Neural progenitor cell (in vitro differentiated cells): ENCODE data around the gene PPP1R36. TPM values are rescaled to one million over a fixed set of nuclear protein-coding genes. Genes with fewer than 3 reads are reported as not detected.

Experiments used
- DNase-seq: peaks from one replicate; pipeline ENCODE4 v3.0.0-alpha.2; 2016; ENCODE audit warnings: low spot score
- H2AFZ ChIP-seq: fragments of 200-600 bp; sonication (generic); replicated peaks from 2 replicates; pipeline ENCODE4 v1.6.1; 2016; ENCODE audit warnings: antibody characterized with exemption
- H3F3A ChIP-seq: fragments of 200-600 bp; sonication (generic); 2 replicates; pipeline ENCODE4 v1.6.1; 2016; ENCODE audit warnings: antibody characterized with exemption, low read depth
- H3K27ac ChIP-seq: fragments of 200-600 bp; sonication (generic); 2 replicates; pipeline ENCODE4 v1.5.1; 2016; ENCODE audit warnings: mild to moderate bottlenecking
- H3K27me3 ChIP-seq: fragments of 200-600 bp; sonication (generic); 2 replicates; pipeline ENCODE4 v1.6.1; 2016; ENCODE audit warnings: mild to moderate bottlenecking, moderate library complexity
- H3K36me3 ChIP-seq: fragments of 200-600 bp; sonication (generic); 2 replicates; pipeline ENCODE4 v1.5.1; 2016
- H3K4me1 ChIP-seq: fragments of 200-600 bp; sonication (generic); 2 replicates; pipeline ENCODE4 v1.6.1; 2016; ENCODE audit warnings: mixed run types
- H3K4me2 ChIP-seq: fragments of 200-600 bp; sonication (generic); 2 replicates; pipeline ENCODE4 v1.6.1; 2016
- H3K4me3 ChIP-seq: fragments of 200-600 bp; sonication (generic); 2 replicates; pipeline ENCODE4 v1.5.1; 2016
- H3K79me2 ChIP-seq: fragments of 200-600 bp; sonication (generic); 2 replicates; pipeline ENCODE4 v1.6.1; 2016; ENCODE audit warnings: low read depth
- H3K9ac ChIP-seq: fragments of 200-600 bp; sonication (generic); 2 replicates; pipeline ENCODE4 v1.6.1; 2016
- H3K9me3 ChIP-seq: fragments of 200-600 bp; sonication (generic); 2 replicates; pipeline ENCODE4 v1.5.1; 2016; ENCODE audit warnings: low read depth
- H4K20me1 ChIP-seq: fragments of 200-600 bp; sonication (generic); 2 replicates; pipeline ENCODE4 v1.6.1; 2016; ENCODE audit warnings: low read depth
- H3K27ac Mint-ChIP-seq: 3 replicates; pipeline ENCODE4 v1.8.0; 2021; ENCODE audit warnings: mixed read lengths
- H3K27me3 Mint-ChIP-seq: 2 replicates; pipeline ENCODE4 v1.8.0; 2022; ENCODE audit warnings: low read depth, mild to moderate bottlenecking, inconsistent platforms, moderate library complexity, mixed read lengths; ENCODE audit not compliant: insufficient read depth
- H3K36me3 Mint-ChIP-seq: 3 replicates; pipeline ENCODE4 v1.8.0; 2021; ENCODE audit warnings: mixed read lengths
- H3K4me1 Mint-ChIP-seq: 3 replicates; pipeline ENCODE4 v1.8.0; 2021; ENCODE audit warnings: mixed read lengths
- H3K4me3 Mint-ChIP-seq: 3 replicates; pipeline ENCODE4 v1.8.0; 2021; ENCODE audit warnings: mild to moderate bottlenecking, moderate library complexity, mixed read lengths
- H3K9me3 Mint-ChIP-seq: 3 replicates; pipeline ENCODE4 v1.8.0; 2020; ENCODE audit warnings: mixed read lengths
- CTCF ChIP-seq: fragments of 200-600 bp; sonication (generic); IDR thresholded peaks from 2 replicates; pipeline ENCODE4 v1.5.1; 2017; ENCODE audit warnings: antibody characterized with exemption, mild to moderate bottlenecking
- EZH2 ChIP-seq: fragments of 200-600 bp; sonication (generic); IDR thresholded peaks from 2 replicates; pipeline ENCODE4 v1.6.1; 2017; ENCODE audit warnings: antibody characterized with exemption, mild to moderate bottlenecking, moderate library complexity
- EZH2phosphoT487 ChIP-seq: fragments of 200-600 bp; sonication (generic); IDR thresholded peaks from 2 replicates; pipeline ENCODE4 v1.6.1; 2017; ENCODE audit warnings: antibody characterized with exemption
- total RNA-seq: library from RNA; depleted of rRNA; stranded (reverse); fragments of >200 nt; gene quantifications from 2 replicates; pipeline ENCODE4 v1.2.3, GENCODE V29; 2015; ENCODE audit warnings: low replicate concordance

PPP1R36 gene
- total RNA-seq, 1 donor from 2014 or later = not detected

- peaks cover 83% of the 10 kb centered on the region for H3K79me2 ChIP-seq
- TF ChIP-seq CTCF (no peak), EZH2 (no peak), EZH2phosphoT487 (no peak)
- no peaks in the 10 kb centered on the region for H3K9me3 ChIP-seq
- H3K9me3 Mint-ChIP-seq = no peaks in the 10 kb centered on the region
- no peak overlapping the region for H3K27ac ChIP-seq
- no peak overlapping the region for H3K4me3 Mint-ChIP-seq
- H3K9ac ChIP-seq = no peak overlapping the region
- peaks cover 39% of the 10 kb centered on the region for H3F3A ChIP-seq
- no peak for DNase-seq
- H3K36me3 Mint-ChIP-seq = peaks cover 2% of the 10 kb centered on the region
- peaks cover 35% of the 10 kb centered on the region for H3K4me1 Mint-ChIP-seq
- H3K4me1 ChIP-seq = peaks cover 24% of the 10 kb centered on the region
- H3K27ac Mint-ChIP-seq = no peak overlapping the region
- peaks cover 2% of the 10 kb centered on the region for H3K27me3 Mint-ChIP-seq
- H2AFZ ChIP-seq = no peak overlapping the region
- H3K4me2 ChIP-seq = no peak overlapping the region
- no peaks in the 10 kb centered on the region for H3K36me3 ChIP-seq
- H4K20me1 ChIP-seq = peaks cover 52% of the 10 kb centered on the region
- no peak overlapping the region for H3K4me3 ChIP-seq
- no peaks in the 10 kb centered on the region for H3K27me3 ChIP-seq
Observed at GRCh38 chr14:64507376-64508156, 42.2 kb upstream of the PPP1R36 start.

- H3K9me3 Mint-ChIP-seq = no peaks in the 10 kb centered on the region
- no peaks in the 10 kb centered on the region for H3K36me3 Mint-ChIP-seq
- H3F3A ChIP-seq = peaks cover 33% of the 10 kb centered on the region
- H3K79me2 ChIP-seq = peaks cover 83% of the 10 kb centered on the region
- H3K9ac ChIP-seq = no peak overlapping the region
- no peak for TF ChIP-seq EZH2
- H3K27me3 ChIP-seq = no peaks in the 10 kb centered on the region
- no peak overlapping the region for H3K27ac ChIP-seq
- peaks cover 31% of the 10 kb centered on the region for H3K4me1 Mint-ChIP-seq
- H3K4me1 ChIP-seq = peaks cover 18% of the 10 kb centered on the region
- H3K27ac Mint-ChIP-seq = no peak overlapping the region
- H3K4me3 Mint-ChIP-seq = no peak overlapping the region
- H3K4me3 ChIP-seq = no peak overlapping the region
- no peak for DNase-seq
- H3K9me3 ChIP-seq = no peaks in the 10 kb centered on the region
- H3K36me3 ChIP-seq = no peaks in the 10 kb centered on the region
- H4K20me1 ChIP-seq = peaks cover 55% of the 10 kb centered on the region
- no peak overlapping the region for H3K4me2 ChIP-seq
- H3K27me3 Mint-ChIP-seq = no peaks in the 10 kb centered on the region
- H2AFZ ChIP-seq = no peak overlapping the region
Observed at GRCh38 chr14:64508215-64508776, 41.5 kb upstream of the PPP1R36 start.

GRCh38 chr14:64509036-64509435 lies 40.7 kb upstream of the PPP1R36 start:
- Histone ChIP-seq H3K4me3 (no peak overlapping the region), H3K27ac (no peak overlapping the region), H3F3A (peaks cover 26% of the 10 kb centered on the region), H3K36me3 (no peaks in the 10 kb centered on the region), H4K20me1 (peaks cover 62% of the 10 kb centered on the region), H3K27me3 (no peaks in the 10 kb centered on the region), H3K4me2 (no peak overlapping the region), H3K4me1 (peaks cover 18% of the 10 kb centered on the region), H2AFZ (no peak overlapping the region), H3K9ac (no peak overlapping the region), H3K79me2 (peaks cover 89% of the 10 kb centered on the region), H3K9me3 (no peaks in the 10 kb centered on the region)
- Mint-ChIP-seq H3K4me1 (peaks cover 31% of the 10 kb centered on the region), H3K4me3 (no peak overlapping the region), H3K27ac (no peak overlapping the region), H3K27me3 (no peaks in the 10 kb centered on the region), H3K9me3 (no peaks in the 10 kb centered on the region), H3K36me3 (no peaks in the 10 kb centered on the region)
- DNase-seq = peak; percentile 23
- no peak for TF ChIP-seq EZH2phosphoT487
- no peak for TF ChIP-seq EZH2
- no peak for TF ChIP-seq CTCF
